NAMALWA (cell line): ENCODE data around the gene ZNF845.
"Not testable (repeated sequence)": the region's sequence is repeated elsewhere in the genome, so short reads cannot be mapped to it uniquely, and the experiment has no call there.

ENCODE experiments used
- DNase-seq: peaks from one replicate; pipeline ENCODE4 v3.0.0-alpha.2; 2015; ENCODE audit warnings: low spot score

The ZNF845 gene

DNA sequence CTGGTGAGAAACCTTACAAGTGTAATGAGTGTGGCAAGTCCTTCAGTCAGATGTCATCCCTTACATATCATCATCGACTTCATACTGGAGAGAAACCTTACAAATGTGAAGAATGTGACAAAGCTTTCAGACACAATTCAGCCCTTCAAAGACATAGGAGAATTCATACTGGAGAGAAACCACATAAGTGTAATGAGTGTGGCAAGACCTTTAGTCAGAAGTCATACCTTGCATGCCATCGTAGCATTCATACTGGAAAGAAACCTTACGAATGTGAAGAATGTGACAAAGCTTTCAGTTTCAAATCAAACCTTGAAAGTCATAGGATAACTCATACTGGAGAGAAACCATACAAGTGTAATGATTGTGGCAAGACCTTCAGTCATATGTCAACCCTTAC is 47.8 kb downstream of the ZNF845 start:
- no peak for DNase-seq

DNA sequence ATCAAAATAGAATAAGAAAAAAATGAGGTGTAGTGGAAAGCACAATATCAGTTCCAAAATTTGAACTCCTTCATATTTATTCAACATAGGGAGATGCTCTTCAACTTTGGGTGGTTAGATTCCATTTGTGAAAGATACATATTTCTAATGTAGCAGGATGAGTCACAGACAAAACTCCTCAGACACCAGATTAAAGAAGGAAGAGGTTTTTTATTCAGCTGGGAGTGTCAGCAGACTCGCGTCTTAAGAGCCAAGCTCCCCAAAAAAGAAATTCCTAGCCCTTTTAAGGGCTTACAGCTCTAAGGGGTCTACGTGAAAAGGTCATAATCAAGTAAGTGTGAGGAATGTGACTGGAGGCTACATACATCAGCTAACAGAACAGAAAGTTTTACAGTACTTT is 54.6 kb downstream of the ZNF845 start:
- DNase-seq, result no peak

DNA sequence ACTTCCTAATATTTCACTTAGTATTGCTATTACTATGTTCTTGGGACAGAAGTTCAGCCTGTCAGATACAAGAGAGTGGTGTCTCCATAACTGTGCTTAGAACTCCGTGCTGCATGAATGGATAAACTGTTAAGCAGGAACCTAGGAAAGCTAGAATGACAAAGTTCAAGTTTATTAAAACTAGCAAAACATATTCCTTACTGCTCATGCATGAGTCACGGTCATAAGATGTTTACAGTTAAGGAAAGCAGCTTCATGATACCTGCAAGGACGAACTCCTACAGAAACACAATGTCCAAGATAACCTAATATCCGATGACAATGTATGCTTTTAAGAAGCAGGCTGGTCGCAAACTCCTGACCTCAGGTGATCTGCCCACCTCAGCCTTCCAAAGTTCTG is 55.4 kb downstream of the ZNF845 start:
- no peak for DNase-seq

DNA sequence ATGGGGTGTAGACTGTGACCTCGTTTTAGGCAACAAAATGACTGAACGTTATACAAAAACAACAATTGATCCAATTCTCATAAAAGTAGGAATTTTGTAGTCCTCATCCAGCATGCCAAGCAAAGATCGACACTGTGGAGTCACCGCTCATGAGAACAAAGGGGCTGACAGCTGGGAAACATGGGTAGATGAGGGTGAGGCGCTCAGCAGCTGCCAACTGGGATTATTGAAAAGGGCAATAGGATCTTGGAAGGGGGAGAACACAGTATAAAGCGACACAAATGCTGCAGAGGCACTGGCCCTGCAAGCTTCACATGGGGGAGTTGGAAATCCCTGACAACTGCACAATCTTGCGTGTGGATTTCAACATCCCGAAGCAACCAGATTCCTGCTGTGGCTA is 56.0 kb downstream of the ZNF845 start:
- no peak for DNase-seq

DNA sequence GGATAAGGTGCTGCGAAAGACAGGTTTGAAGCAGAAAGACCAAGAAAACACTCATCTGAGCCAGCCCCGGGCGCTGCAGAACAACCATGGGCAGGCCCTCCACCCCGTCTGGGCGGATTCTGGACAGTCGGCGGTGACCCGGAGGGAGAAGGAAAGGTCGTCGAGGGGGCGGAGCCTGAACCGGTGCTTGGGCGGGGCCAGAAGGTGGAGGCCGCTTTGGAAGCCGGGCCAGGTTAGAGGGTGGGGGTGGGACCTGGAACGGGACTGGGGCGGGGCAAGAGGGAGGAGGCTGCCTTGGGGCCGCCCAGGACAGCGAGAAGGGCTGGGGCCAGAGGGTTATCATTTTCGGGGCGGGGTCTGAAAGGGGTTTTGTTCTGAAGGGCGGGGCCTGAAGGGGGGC is 56.4 kb downstream of the ZNF845 start:
- no peak for DNase-seq

DNA sequence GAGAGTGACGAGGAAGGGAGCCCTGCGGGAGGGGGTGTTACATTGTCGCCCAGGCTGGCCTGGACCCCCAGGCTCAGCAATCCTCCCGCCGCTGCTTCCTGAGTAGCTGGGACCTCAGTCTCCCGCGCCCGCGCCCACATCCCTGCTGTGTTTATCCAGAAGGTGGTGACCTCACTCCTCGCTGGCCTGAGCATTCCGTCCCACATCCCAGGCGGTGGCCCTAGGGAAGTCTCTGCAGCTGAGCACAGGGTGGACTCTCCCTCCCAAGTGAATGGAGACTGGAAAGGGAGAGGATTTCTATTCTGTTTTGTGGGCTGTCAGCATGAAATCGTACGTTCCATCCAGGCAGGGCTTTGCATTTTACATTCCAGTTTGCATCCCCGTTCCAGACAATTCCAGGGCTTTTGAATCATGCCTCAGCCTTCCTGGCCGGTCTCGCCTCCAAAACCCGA is 61.0 kb downstream of the ZNF845 start:
- no peak for DNase-seq

DNA sequence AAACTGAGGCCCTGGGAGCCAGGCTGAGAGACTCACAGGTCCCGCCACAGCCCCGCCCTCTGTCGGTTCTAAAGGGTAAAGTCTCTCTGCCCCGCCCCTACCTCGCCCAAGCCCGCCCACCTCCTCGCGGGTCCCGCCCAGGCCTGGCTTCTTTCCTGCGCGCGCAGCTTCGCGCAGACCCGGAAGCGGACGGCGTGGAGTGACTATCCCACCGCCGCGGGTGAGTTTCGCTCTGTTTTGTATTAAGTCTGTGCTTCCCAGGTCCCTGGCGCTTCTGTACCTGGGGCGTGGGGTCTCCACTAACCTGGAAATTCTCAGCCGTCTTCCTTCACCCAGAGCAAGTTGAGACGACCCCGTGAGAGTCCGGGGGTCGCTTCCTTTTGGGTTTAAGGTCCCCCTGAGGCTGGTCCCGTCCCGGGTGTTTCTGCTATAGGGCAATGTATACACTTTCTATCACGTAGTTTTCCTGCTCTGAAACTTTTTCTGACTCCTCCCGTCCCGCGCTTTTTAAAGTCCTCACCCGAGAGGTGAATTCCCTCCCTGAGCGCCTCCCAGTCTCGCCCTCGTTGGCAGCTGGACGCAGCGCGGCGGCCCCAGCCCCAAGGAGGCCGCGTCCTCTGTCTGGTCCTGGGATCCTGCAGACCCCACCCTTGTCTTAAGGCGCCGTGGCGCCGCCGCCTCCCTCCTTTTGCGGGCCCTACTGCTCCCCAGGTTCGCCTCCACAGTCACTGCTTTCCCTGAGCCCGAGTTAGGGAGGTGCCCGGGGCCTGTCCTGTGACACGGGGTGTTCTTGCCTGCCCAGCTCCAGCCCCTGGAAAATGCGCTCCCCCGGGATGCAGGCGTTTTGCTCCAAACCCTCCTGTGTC is 61.7 kb downstream of the ZNF845 start, which contains the start of gene ZNF765:
ZNF765 (plus strand) TSS at position 176 of the 866 bp plus-strand sequence. CDS start 2,867 bp downstream, outside the sequence.
- DNase-seq, result peak; percentile 90

DNA sequence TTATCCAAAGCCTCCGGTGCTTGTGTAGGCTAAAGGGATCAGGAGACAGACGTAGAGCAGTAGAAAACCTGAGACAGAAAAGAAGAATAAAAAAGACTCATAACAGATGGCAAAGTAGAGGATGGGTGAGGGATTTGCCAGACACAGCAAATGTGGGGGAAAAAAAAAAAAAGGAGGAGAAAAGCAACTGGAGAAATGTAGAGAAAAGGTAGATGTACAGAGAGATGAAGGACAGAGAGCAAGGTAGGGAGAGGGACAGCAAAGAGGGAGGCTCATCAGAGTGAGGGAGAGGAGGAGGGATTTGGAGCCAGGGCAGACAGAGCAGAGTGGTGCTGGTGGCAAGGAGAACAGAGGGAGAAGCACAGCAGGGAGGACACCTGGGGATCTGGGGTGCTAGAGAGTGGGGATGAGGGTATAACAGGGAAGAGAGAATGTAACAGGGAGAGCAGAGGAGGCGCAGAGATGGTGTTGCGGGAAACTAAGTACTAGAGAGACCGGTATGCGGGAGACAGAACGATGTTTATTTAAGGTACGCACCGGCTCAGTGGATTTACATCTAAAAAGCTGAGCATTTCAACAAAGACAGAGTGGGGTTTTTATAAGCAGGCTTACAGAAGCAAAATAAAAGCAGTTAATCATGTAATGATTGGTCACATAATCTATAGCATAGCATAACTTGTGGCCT is 62.4 kb downstream of the ZNF845 start:
- not testable (repeated sequence) for DNase-seq

DNA sequence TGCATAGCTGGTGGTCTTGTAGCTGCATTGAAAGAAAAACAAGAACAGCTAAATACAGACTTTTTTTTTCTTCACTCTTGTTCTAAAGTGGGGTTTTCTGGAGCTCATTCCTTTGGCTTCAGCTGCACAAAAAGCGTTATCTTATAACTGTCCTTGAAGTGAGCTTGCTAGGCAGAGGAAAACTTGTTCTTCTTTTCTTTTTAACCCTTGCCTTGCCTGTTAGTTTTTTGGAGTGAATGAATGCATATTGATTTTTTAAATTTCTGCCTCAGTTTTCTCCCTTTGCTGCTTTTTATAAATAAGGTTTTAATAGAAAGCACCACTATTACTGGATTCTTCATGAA is 62.9 kb downstream of the ZNF845 start:
- no peak for DNase-seq

DNA sequence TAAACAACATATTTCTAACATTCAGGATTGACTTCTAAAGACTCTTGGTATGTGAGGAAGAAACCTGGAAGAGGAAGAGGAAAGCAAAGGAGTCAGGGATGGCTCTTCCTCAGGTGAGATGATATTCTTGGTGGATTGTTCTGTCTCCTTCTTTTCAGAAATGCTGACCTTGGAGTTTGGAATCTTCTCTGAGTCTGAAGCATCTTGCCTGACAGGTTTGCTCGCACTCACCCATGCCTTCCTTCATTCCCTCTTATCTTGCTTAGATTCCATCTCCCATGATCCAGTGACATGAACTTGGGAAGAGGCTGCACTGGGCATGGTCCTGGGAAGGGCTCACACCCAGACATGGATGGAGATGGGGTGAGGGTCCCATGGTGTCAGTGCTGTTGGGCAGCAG is 64.4 kb downstream of the ZNF845 start:
- not testable (repeated sequence) for DNase-seq
